Type B pancreatic cell (in vitro differentiated cells): ENCODE measurements around the gene WDR37. TPM values are rescaled to one million over a fixed set of nuclear protein-coding genes. Genes with fewer than 3 reads are reported as not detected.

Experiments
- DNase-seq: peaks from one replicate; pipeline ENCODE4 v3.0.0; 2021; ENCODE audit warnings: mixed read lengths; ENCODE audit not compliant: unreplicated experiment; ENCODE audit errors: extremely low spot score
- H3K27ac Mint-ChIP-seq: 2 replicates; pipeline ENCODE4 v1.8.0; 2021; ENCODE audit warnings: mild to moderate bottlenecking, mixed read lengths
- H3K27me3 Mint-ChIP-seq: 2 replicates; pipeline ENCODE4 v1.8.0; 2021; ENCODE audit warnings: mixed read lengths
- H3K36me3 Mint-ChIP-seq: 2 replicates; pipeline ENCODE4 v1.8.0; 2021; ENCODE audit warnings: mixed read lengths
- H3K4me1 Mint-ChIP-seq: one replicate; pipeline ENCODE4 v1.8.0; 2021; ENCODE audit warnings: mixed read lengths; ENCODE audit not compliant: unreplicated experiment
- H3K4me3 Mint-ChIP-seq: 2 replicates; pipeline ENCODE4 v1.8.0; 2021; ENCODE audit warnings: mild to moderate bottlenecking, mixed read lengths
- H3K9me3 Mint-ChIP-seq: 2 replicates; pipeline ENCODE4 v1.8.0; 2021; ENCODE audit warnings: mixed read lengths
- CTCF ChIP-seq: fragments of 200-600 bp; sonication (generic); conservative IDR thresholded peaks from 2 replicates; pipeline ENCODE4 v1.5.0; 2021; ENCODE audit warnings: antibody characterized with exemption, mild to moderate bottlenecking
- total RNA-seq: library from RNA; stranded (reverse); gene quantifications from 2 replicates; pipeline ENCODE4 v1.2.1, GENCODE V29; 2021; ENCODE audit warnings: low replicate concordance

WDR37 gene
- total RNA-seq, 1 donor from 2014 or later, result 16.2 TPM

GRCh38 chr10:1086787-1087186 lies 30.6 kb downstream of the WDR37 start:
- no peak for DNase-seq
- H3K27ac Mint-ChIP-seq, result no peak overlapping the region
- H3K36me3 Mint-ChIP-seq, result peaks cover 35% of the 10 kb centered on the region
- H3K27me3 Mint-ChIP-seq, result no peaks in the 10 kb centered on the region
- no peaks in the 10 kb centered on the region for H3K9me3 Mint-ChIP-seq
- H3K4me3 Mint-ChIP-seq, result no peak overlapping the region
- peaks cover 3% of the 10 kb centered on the region for H3K4me1 Mint-ChIP-seq
- TF ChIP-seq CTCF, result no peak

DNA sequence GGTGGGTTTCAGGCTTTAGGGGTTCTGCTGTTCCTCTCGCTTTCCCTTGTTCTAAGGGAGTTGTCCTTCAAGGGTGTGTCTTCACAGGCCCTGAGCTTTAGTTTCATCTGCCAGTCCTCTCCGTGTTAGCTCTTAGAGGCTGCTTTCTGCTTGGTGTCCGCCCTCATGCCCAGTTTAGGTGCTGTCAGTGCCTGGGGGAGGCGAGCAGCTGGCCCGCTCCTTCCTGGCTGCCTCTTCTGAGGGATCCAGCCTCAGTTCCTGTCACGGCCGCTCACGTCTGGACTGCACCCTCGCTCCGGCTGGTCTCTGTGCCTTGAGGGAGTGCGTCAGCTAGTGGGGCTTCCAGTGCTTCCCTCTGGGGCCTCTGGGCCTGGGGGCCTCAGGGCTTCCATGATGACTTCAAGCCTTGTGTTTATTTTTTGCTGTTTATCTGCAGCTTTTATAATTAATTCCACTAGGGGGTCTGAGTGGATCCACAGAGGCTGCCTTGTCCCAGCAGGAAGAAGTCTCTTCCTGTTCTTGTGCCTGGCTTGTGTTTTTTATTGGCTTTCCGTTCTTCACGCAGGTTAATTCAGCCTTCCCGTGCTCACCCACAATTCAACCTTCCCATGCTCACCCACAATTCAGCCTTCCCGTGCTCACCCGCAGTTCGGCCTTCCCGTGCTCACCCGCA lies 33.0 kb downstream of the WDR37 start:
- Mint-ChIP-seq H3K36me3 (peaks cover 35% of the 10 kb centered on the region), H3K27me3 (no peaks in the 10 kb centered on the region), H3K4me1 (peaks cover 3% of the 10 kb centered on the region), H3K27ac (no peak overlapping the region), H3K4me3 (no peak overlapping the region), H3K9me3 (no peaks in the 10 kb centered on the region)
- TF ChIP-seq CTCF, result no peak
- DNase-seq, result no peak

- Mint-ChIP-seq H3K27me3 (no peaks in the 10 kb centered on the region), H3K4me1 (peaks cover 3% of the 10 kb centered on the region), H3K27ac (no peak overlapping the region), H3K36me3 (peaks cover 35% of the 10 kb centered on the region), H3K4me3 (no peak overlapping the region), H3K9me3 (no peaks in the 10 kb centered on the region)
- no peak for DNase-seq
- no peak for TF ChIP-seq CTCF
Measured at GRCh38 chr10:1090696-1091095, 34.5 kb downstream of the WDR37 start.

- H3K27me3 Mint-ChIP-seq, result no peaks in the 10 kb centered on the region
- H3K9me3 Mint-ChIP-seq, result no peaks in the 10 kb centered on the region
- no peak for TF ChIP-seq CTCF
- DNase-seq, result no peak
- peaks cover 3% of the 10 kb centered on the region for H3K4me1 Mint-ChIP-seq
- no peak overlapping the region for H3K27ac Mint-ChIP-seq
- H3K4me3 Mint-ChIP-seq, result no peak overlapping the region
- H3K36me3 Mint-ChIP-seq, result peaks cover 18% of the 10 kb centered on the region
Measured at GRCh38 chr10:1093696-1094095, 37.5 kb downstream of the WDR37 start.

- DNase-seq, result no peak
- peaks cover 2% of the 10 kb centered on the region for H3K4me1 Mint-ChIP-seq
- no peaks in the 10 kb centered on the region for H3K9me3 Mint-ChIP-seq
- no peaks in the 10 kb centered on the region for H3K27me3 Mint-ChIP-seq
- no peak for TF ChIP-seq CTCF
- peaks cover 21% of the 10 kb centered on the region for H3K36me3 Mint-ChIP-seq
- no peak overlapping the region for H3K27ac Mint-ChIP-seq
- H3K4me3 Mint-ChIP-seq, result no peak overlapping the region
Measured at GRCh38 chr10:1094112-1095057, 38.2 kb downstream of the WDR37 start.
